ENCODE measurements around the gene DNM3.
A peak's percentile ranks its signal among the peaks of the same experiment; 100 is the strongest.
"Not testable (repeated sequence)": the region's sequence is repeated elsewhere in the genome, so short reads cannot be mapped to it uniquely, and the experiment has no call there.

The DNM3 gene

GRCh38 chr1:172298141-172298540 is 456.8 kb downstream of the DNM3 start:
- FAIRE-seq = no peak

DNA sequence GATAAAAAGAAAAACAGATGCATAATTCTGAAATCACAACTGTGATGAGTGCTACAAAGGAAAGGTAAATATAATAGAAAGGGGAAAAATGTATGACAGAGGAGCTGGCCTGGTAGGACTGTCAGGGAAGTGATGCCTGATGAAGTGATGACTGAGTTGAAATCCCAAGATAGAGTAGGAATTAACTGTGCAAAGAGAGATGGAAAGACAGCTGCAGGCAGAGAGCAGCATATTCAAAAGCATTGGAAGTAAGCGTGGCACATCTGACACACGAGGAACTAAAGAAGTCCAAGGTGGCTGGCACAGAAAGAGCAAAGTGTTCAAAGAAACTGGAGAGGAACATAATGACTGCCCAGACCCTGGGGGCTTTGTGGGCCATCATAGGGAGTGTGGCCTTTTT is 457.6 kb downstream of the DNM3 start:
- no peak for FAIRE-seq

DNA sequence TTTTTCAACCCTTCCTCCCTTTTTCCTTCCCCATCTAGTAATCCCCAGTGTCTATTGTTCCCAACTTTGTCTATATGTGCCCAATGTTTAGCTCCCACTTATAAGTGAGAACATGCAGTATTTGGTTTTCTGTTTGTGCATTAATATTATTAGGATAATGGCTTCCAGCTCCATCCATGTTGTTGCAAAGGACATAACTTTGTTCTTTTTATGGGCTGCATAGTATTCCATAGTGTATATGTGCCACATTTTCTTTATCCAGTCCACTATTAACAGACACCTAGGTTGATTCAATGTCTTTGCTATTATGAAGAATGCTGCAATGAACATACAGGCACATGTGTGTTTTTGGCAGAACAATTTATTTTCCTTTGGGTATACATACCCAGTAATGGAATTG is 458.2 kb downstream of the DNM3 start:
- no peak for FAIRE-seq

DNA sequence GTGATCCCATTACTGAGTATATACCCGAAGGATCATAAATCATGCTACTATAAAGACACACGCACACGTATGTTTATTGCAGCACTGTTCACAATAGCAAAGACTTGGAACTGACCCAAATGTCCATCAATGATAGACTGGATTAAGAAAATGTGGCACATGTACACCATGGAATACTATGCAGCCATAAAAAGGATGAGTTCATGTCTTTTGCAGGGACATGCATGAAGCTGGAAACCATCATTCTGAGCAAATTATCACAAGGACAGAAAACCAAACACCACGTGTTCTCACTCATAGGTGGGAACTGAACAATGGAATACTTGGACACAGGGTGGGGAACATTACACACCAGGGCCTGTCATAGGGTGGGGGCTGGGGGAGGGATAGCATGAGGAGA is 466.2 kb downstream of the DNM3 start:
- not testable (repeated sequence) for FAIRE-seq

DNA sequence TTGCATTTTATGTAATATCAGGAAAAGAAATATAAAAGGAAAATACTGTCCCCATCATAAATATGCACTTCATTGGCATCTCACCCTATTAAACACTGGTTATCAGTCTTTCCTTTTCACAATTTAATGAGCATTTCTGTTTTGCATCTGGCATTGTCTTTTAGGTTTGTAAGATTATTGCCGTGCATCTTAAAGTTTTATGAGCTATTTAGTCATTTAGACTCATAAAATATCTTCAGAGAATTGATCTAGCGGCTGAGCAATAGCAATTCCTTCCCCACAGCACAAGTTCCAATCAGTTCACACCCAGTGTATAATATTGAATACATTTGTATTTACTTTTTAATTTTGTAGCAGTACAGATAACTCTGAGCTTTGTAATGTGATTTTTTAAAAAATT is 466.8 kb downstream of the DNM3 start:
- FAIRE-seq = no peak

- no peak for FAIRE-seq
Measured at GRCh38 chr1:172308577-172308976, 467.3 kb downstream of the DNM3 start.

DNA sequence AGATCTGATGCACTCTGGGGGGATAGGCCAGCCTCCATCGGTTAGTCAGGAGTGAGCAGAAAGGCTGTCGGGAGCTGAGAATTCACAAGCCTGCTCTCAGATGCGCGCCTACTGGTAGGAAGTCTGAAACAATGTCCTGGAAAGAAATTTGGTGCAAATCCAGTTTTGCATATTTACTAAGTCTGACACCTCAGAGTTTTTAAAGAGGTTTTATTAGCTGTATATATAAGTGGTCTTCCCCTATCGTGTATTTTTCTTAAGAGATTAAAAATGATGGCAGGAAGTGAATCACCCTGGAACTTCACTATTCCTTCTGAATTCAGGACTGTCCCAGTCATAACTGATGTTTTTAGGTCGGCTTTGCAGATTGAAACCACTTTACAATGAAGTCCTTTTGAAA is 479.4 kb downstream of the DNM3 start:
- no peak for FAIRE-seq

DNA sequence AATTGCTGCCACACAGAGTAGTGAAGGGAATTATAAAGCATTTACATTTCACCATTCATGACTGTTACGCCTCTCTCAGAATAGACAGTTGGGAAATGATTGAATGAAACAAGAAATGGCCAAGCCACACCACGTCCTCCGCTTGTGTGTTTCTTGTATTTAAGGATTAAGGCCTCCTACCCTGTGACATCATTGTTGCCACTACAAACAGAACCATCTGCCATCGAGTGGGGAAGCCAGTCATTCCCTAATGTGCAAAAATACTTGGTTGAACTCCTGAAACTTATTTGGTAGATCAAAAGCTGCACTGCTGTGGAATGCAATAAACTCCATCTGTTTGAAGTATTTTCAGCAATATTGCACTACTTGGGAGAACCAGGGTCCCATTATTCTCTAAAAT is 480.2 kb downstream of the DNM3 start:
- no peak for FAIRE-seq

DNA sequence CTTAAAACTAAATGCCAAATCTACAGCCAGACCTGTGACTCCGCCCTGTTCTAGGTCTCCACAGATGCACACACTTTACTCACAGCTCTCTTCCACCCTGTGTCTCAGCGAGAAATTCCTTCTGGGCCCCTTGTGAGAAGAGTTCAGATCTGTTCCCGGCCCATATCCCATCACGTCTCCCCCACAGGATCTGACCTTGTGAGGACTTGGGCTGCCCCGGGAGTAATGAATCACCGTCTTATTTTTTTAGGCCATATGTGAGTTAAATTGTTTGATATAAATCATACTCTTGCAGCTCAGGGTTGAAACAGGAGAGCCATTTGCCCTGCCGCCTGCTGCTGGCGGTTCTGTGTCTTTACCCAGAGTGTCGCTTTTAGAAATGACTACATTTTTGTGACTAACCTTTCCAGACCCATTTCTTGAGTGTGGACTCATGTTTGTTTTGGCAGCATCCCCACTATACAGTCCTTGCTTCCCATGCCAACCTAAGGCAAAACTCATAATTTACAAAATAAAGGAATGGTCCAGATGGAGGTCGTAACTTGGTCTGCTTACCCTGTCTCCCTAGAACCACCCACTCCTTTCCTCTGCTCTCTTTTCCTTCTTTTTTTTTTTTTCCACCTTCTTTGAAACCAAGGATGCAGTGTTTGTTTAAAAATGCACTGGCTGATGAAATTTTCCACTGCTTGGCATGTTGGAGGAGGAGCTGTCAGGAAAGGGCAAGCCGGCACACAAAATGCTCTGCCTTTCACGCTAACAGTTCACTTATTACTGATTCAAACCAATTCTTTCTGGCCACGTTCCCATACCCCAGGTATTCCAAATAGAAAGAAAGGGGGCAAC is 481.1 kb downstream of the DNM3 start:
- no peak for FAIRE-seq

DNA sequence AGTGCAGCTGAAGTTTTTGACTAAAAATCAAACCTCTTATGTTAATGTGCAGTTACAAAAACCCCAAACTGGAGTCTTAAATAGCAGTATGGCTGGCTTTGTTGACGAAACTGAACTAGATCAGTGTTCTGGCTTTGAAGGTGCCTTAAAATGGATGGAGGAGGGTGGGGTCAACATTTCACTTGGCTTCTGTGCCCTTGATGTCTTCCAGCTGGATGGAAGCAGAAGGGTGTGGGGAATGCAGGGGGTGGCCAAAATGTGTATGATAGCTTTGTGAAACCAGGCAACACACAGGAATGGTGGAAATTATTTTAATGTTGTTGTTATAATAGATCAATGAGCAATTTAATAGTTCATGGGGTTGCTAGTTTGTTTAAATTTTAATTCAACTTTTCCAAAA is 482.4 kb downstream of the DNM3 start:
- no peak for FAIRE-seq

- FAIRE-seq = no peak
Measured at GRCh38 chr1:172324086-172324485, 482.8 kb downstream of the DNM3 start.

DNA sequence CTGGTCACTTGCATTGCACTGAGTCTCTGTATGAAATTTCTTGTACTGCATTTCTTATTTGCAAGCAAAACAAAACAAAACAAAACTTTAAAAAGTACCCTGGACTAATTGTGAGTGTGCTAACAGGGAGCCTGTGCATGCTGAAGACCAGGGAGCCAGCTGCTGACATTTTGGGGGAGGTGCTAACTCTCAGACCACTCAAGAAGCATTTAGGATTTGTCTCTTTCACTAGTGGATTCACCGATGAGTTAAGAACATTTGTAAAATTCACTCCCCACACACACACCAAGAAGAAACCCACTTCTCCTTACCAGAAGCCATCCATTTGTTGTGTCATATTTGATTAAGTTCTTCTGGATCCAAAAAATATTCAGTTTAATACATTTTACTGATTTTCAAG is 483.5 kb downstream of the DNM3 start:
- FAIRE-seq = no peak

- no peak for FAIRE-seq
Measured at GRCh38 chr1:172325531-172325930, 484.2 kb downstream of the DNM3 start.

- FAIRE-seq = no peak
Measured at GRCh38 chr1:172326136-172326535, 484.8 kb downstream of the DNM3 start.

GRCh38 chr1:172328266-172328665 is 487.0 kb downstream of the DNM3 start:
- FAIRE-seq = no peak

GRCh38 chr1:172332230-172332629 is 490.9 kb downstream of the DNM3 start:
- FAIRE-seq = no peak

DNA sequence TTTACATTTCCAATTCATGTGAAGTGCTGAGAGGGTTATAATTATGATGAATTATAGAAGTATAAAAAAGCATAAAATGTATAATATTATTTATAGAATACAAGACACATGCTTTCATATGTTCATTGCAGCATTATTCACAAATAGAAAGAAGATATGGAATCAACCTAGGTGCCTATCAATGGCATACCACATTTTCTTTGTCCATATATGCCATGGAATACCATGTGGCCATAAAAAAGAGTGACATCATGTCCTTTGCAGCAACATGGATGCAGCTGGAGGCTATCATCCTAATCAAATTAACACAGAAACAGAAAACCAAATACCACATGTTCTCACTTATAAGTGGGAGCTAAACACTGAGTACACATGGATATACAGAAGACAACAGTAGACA is 494.1 kb downstream of the DNM3 start:
- no peak for FAIRE-seq

DNA sequence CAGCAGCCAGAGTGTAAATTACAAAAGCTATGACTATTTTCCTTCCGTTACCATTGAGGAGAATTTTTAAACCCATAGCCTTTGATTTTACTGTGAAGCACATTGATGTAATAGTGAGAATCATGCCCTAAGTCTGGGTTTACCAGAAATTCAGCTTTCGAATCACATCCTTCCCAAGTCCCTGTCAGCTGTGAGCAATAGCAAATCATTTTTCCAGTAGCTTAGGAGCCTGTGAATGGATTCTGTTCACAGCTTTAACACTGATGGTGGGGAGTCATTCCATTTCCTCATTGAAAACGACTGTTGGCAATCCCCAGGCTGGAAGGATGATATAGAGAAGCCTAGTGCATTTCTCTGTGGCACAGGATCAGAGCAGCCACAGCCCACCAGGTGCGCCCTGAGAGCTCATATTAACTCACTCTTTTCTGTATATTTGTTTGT is 497.0 kb downstream of the DNM3 start:
- no peak for FAIRE-seq

- no peak for FAIRE-seq
Measured at GRCh38 chr1:172339842-172340241, 498.5 kb downstream of the DNM3 start.

DNA sequence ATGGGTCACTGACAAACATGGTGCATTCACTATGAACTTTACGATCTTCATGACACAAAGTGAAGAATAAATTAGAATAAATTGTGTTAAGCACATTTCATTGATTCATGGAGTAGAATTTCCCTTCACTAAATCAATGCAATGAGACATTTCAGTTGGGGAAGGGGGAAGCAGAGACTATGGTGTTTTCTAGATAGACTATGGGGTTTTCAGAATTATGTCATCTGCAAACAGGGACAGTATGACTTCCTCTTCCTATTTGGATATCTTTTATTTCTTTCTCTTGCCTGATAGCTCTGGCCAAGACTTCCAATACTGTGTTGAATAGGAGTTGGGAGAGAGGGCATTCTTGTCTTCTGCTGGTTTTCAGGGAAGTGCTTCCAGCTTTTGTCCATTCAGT is 499.2 kb downstream of the DNM3 start:
- no peak for FAIRE-seq

DNA sequence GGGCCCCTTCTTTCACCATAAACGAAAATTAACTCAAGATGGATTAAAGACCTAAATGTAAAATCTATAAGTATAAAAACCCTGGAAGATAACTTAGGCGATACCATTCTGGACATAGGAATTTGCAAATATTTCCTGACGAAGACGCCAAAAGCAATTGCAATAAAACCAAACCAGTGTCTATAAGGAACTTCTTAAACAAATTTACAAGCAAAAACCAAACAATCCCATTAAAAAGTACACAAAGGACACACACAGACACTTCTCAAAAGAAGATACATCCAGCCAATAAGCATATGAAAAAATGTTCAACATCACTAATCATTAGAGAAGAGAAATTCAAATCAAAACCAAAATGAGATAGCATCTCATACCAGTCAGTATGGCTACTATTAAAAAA is 500.4 kb downstream of the DNM3 start:
- FAIRE-seq = no peak

DNA sequence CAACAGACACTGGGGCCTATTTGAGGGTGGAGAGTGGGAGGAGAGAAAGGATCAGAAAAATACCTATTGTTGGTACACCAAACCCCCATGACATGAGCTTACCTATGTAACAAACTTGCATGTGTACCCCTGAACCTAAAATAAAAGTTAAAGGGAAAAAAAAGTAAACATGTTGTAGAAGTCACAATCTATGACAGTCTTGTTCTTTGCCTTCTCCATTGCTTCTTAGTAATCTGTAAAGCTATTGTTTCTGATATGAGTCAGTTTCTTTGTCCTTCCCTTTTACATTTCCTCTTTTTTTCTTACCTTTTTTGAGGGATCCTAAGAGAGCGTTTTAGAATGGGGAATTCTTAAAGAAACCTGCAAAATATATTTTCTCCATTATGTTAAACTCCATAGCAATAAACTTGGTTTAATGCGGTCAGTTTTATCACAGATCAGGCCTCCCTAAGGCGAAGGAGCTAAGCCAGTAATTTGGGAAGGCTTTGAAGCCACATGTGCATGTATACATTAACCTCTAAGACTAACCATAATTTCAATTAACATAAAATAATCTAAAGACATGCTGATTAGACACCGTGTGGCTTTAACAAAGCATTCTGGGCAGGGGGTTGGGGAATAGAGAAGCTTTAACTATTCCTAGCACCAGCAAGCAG is 501.4 kb downstream of the DNM3 start:
- FAIRE-seq = no peak

DNA sequence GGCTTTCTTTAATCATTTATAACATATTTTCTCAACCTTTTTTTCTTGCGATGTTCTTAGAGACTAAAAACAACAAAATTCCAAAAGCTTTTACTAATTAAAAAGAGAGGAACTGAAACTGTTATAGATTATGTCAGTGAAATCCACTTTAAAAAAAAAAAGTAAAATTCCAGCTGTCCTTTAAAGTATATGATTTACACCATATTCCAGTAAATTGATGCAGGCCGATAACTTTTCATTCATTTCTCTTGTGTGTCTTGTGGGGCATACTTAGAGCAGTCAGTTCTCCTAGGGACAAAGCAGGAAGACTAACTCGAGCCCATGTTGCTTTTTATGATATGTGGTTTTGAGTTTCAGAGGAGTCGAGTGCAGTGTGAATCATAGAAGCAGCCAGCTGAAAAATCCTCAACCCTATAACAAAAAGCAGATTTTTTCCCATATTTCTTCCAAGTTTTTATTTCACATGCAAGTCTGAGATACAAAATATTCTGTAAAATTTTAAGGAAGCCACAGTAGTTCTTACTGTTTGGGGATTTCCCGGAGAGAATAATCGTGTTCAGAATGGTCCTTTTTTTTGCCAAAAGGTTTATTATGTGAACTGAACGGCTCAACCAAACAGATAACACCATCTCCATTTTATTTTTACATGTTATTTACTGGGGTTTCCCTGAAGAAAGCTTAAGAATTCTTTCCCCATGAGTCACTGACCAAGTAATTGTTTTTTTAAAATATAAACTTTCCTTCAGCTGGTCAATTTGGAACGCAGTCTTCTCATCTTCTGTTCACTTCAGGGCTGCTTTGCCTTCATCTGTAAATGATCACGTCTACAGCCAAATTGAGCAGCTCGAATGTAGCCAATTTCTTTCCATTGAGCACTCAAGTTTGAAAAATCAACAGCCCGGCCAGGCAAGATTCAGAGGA is 502.2 kb downstream of the DNM3 start:
- peak; percentile 55 for FAIRE-seq

GRCh38 chr1:172344444-172344843 is 503.1 kb downstream of the DNM3 start:
- no peak for FAIRE-seq

Measured in islet of Langerhans (tissue), 1 donor.